NT2/D1 (cell line): ENCODE results near the gene APC2.

Experiments used
- DNase-seq: peaks from one replicate; pipeline ENCODE4 v3.0.0-alpha.2; 2011; ENCODE audit warnings: low read depth, low spot score
- H3K27me3 ChIP-seq: 2 replicates; pipeline ENCODE4 v1.6.0; 2011; ENCODE audit warnings: mild to moderate bottlenecking; ENCODE audit not compliant: insufficient read length, insufficient read depth
- H3K36me3 ChIP-seq: 2 replicates; pipeline ENCODE4 v1.6.1; 2011; ENCODE audit warnings: mild to moderate bottlenecking, low read length, mixed read lengths; ENCODE audit not compliant: insufficient read depth, insufficient read length
- H3K4me1 ChIP-seq: 2 replicates; pipeline ENCODE4 v1.5.1; 2011; ENCODE audit not compliant: insufficient read depth, insufficient read length
- H3K4me3 ChIP-seq: 2 replicates; pipeline ENCODE4 v1.5.1; 2011; ENCODE audit warnings: low read depth; ENCODE audit not compliant: insufficient read length
- H3K9ac ChIP-seq: 2 replicates; pipeline ENCODE4 v1.6.0; 2011; ENCODE audit warnings: low read depth; ENCODE audit not compliant: insufficient read length
- H3K9me3 ChIP-seq: 2 replicates; pipeline ENCODE4 v1.5.1; 2011; ENCODE audit warnings: mild to moderate bottlenecking, low read length; ENCODE audit not compliant: insufficient read depth
- SUZ12 ChIP-seq: IDR thresholded peaks from 2 replicates; pipeline ENCODE4 v1.6.1; 2011; ENCODE audit not compliant: insufficient read length, insufficient read depth; ENCODE audit errors: extremely low read depth
- YY1 ChIP-seq: IDR thresholded peaks from 2 replicates; pipeline ENCODE4 v1.6.1; 2011; ENCODE audit not compliant: insufficient read length, insufficient read depth
- ZNF274 ChIP-seq: IDR thresholded peaks from 2 replicates; pipeline ENCODE4 v1.6.1; 2011; ENCODE audit warnings: mild to moderate bottlenecking, low read depth, low read length

The APC2 gene

DNA sequence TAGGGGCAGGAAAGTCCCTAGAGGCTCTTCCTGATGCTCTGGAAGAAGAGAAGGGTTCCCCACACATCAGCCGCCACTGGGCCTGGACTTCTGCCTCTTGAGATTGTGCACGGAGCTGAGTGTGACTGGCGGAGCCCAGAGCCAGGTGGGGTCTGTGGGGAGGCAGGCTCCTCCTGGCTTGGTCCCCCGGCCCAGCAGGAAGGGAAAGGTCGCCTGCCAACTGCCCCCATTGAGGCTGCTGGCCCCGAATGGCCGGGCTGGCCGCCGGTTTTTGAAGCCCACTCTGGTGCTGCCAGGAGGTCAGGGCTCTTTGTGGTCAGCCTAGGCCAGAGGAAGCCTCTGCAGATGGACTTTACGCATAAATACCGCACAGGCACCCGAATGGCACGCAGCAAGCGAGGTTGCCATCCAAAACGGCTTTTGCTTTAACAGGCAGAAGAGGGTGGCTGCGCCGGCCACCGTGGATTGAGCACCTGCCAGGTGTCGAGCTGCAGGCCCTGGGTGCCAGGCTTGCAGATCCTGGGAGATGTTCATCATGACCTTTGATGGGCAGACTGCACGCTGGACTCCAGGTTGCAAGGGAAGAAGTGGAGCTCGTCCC is 37.5 kb upstream of the APC2 start:
- H3K9ac ChIP-seq, result peak overlapping the region; percentile 26
- DNase-seq, result no peak
- peaks cover 45% of the 10 kb centered on the region for H3K4me1 ChIP-seq

DNA sequence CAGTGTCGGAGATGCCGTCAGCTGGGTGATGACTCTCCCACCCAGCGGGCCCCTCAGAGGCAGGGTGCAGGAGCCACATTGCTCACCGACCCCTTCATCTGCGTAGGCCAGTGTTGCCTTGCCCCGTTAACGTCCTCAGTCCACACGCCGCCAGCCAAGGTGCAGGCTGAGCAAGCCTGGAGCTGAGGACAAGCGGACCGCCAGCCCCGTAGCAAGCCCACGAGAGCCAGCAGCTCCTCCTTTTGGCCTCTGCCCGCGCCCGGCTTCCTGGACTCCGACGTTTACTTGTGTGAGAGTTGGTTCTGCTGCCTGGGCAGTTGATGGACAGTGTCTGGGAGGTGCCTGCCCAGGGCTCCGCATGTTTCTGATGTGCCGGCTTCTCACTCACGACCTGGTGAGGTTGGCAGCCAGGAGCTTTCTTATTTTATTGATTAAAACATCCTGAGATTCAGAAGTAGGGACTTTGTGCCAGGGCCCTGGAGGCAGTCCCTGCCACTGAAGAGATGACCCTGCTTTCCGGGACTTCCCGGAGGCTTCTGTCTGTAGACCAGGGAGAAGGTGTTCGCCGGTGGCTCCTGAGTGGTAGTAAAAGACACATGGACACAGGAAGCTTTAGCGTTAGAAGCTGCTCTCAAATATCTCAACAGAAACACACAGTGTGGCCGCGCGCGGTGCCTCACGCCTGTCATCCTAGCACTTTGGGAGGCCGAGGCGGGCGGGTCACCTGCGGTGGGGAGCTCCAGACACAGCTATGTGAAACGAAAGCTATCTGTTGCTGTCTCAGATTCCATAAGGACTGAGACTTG is 36.7 kb upstream of the APC2 start:
- Histone ChIP-seq H3K4me3 (no peak overlapping the region), H3K27me3 (no peaks in the 10 kb centered on the region), H3K9ac (no peak overlapping the region), H3K9me3 (no peaks in the 10 kb centered on the region), H3K4me1 (peaks cover 45% of the 10 kb centered on the region), H3K36me3 (peaks cover 84% of the 10 kb centered on the region)
- TF ChIP-seq SUZ12 (no peak), ZNF274 (no peak), YY1 (no peak)
- no peak for DNase-seq

More for the DNA sequence above, 37.5 kb upstream of the APC2 start:
- no peaks in the 10 kb centered on the region for H3K27me3 ChIP-seq
- TF ChIP-seq SUZ12 (no peak), ZNF274 (no peak), YY1 (no peak)
- H3K36me3 ChIP-seq, result peaks cover 76% of the 10 kb centered on the region
- H3K4me3 ChIP-seq, result no peak overlapping the region
- no peaks in the 10 kb centered on the region for H3K9me3 ChIP-seq

- TF ChIP-seq SUZ12 (no peak), ZNF274 (no peak), YY1 (no peak)
- no peaks in the 10 kb centered on the region for H3K27me3 ChIP-seq
- DNase-seq, result no peak
- H3K36me3 ChIP-seq, result peaks cover 84% of the 10 kb centered on the region
- no peaks in the 10 kb centered on the region for H3K9me3 ChIP-seq
- no peak overlapping the region for H3K4me3 ChIP-seq
- peak overlapping the region; percentile 63 for H3K9ac ChIP-seq
- peaks cover 34% of the 10 kb centered on the region for H3K4me1 ChIP-seq
These were observed 33.7 kb upstream of the APC2 start for GRCh38 chr19:1416014-1416841.

GRCh38 chr19:1417145-1417544 is 32.8 kb upstream of the APC2 start:
- H3K9me3 ChIP-seq, result no peaks in the 10 kb centered on the region
- TF ChIP-seq ZNF274 (no peak), SUZ12 (no peak), YY1 (no peak)
- no peak overlapping the region for H3K4me3 ChIP-seq
- peak overlapping the region; percentile 6 for H3K9ac ChIP-seq
- peaks cover 84% of the 10 kb centered on the region for H3K36me3 ChIP-seq
- no peaks in the 10 kb centered on the region for H3K27me3 ChIP-seq
- H3K4me1 ChIP-seq, result peaks cover 31% of the 10 kb centered on the region
- DNase-seq, result no peak

GRCh38 chr19:1417681-1418495 is 32.0 kb upstream of the APC2 start:
- peaks cover 84% of the 10 kb centered on the region for H3K36me3 ChIP-seq
- no peak for DNase-seq
- peaks cover 31% of the 10 kb centered on the region for H3K4me1 ChIP-seq
- H3K27me3 ChIP-seq, result no peaks in the 10 kb centered on the region
- H3K9ac ChIP-seq, result peak overlapping the region; percentile 17
- no peak overlapping the region for H3K4me3 ChIP-seq
- no peaks in the 10 kb centered on the region for H3K9me3 ChIP-seq
- TF ChIP-seq SUZ12 (no peak), ZNF274 (no peak)

- Histone ChIP-seq H3K9ac (no peak overlapping the region), H3K36me3 (peaks cover 84% of the 10 kb centered on the region), H3K4me1 (peaks cover 32% of the 10 kb centered on the region), H3K4me3 (no peak overlapping the region), H3K9me3 (no peaks in the 10 kb centered on the region), H3K27me3 (no peaks in the 10 kb centered on the region)
- TF ChIP-seq ZNF274, result no peak
- no peak for TF ChIP-seq SUZ12
- TF ChIP-seq YY1, result no peak
- DNase-seq, result no peak
These were observed 31.5 kb upstream of the APC2 start for GRCh38 chr19:1418496-1418775.
